Liver (tissue), 9 donors: Measurements from ENCODE around the gene FAM13B. TPM values are rescaled to one million over a fixed set of nuclear protein-coding genes. Genes with fewer than 3 reads are reported as not detected.

ENCODE experiments used
- DNase-seq: peaks from one replicate; pipeline ENCODE4 v3.0.0-alpha.2; 2017; ENCODE audit warnings: low spot score
- H3K27ac ChIP-seq, 2 donors: one replicate each; pipeline ENCODE4 v1.7.0; 2013; ENCODE audit warnings: inconsistent platforms in 2 of 2, low read length in 2 of 2, control low read depth in 1 of 2, low read depth in 1 of 2, mild to moderate bottlenecking in 1 of 2
- H3K27me3 ChIP-seq, 4 donors: one replicate each; pipeline versions ENCODE4 v1.6.1 to v1.7.0; 2013; ENCODE audit warnings: low read length in 3 of 4, inconsistent platforms in 1 of 4, mild to moderate bottlenecking in 1 of 4, moderate library complexity in 1 of 4; ENCODE audit not compliant: control insufficient read depth in 4 of 4, insufficient read depth in 4 of 4
- H3K36me3 ChIP-seq, 4 donors: one replicate each; pipeline versions ENCODE4 v1.6.1 to v1.7.0; 2013; ENCODE audit warnings: low read length in 3 of 4, mild to moderate bottlenecking in 3 of 4, low read depth in 1 of 4, moderate library complexity in 1 of 4; ENCODE audit not compliant: control insufficient read depth in 4 of 4, insufficient read depth in 3 of 4
- H3K4me1 ChIP-seq, 4 donors: one replicate each; pipeline versions ENCODE4 v1.6.1 to v1.7.0; 2013; ENCODE audit warnings: low read length in 3 of 4, mild to moderate bottlenecking in 3 of 4, moderate library complexity in 1 of 4; ENCODE audit not compliant: control insufficient read depth in 4 of 4, insufficient read depth in 4 of 4
- H3K4me3 ChIP-seq, 3 donors: one replicate each; pipeline versions ENCODE4 v1.6.1 to v1.7.0; 2013; ENCODE audit warnings: low read length in 3 of 3, control low read depth in 1 of 3, low read depth in 1 of 3, mild to moderate bottlenecking in 1 of 3
- H3K9ac ChIP-seq, 2 donors: one replicate each; pipeline ENCODE4 v1.7.0; 2013; ENCODE audit warnings: low read length in 2 of 2, mild to moderate bottlenecking in 2 of 2, moderate library complexity in 2 of 2, control low read depth in 1 of 2, low read depth in 1 of 2
- H3K9me3 ChIP-seq, 4 donors: one replicate each; pipeline versions ENCODE4 v1.6.1 to v1.7.0; 2013; ENCODE audit warnings: low read length in 3 of 4; ENCODE audit not compliant: control insufficient read depth in 4 of 4
- ATF3 ChIP-seq: IDR thresholded peaks from 2 replicates; pipeline ENCODE4 v1.6.1; 2016; ENCODE audit warnings: antibody characterized with exemption
- CTCF ChIP-seq: fragments of 150-350 bp; IDR thresholded peaks from 2 replicates; pipeline ENCODE4 v1.5.1; 2017; ENCODE audit warnings: improper control_type of control experiment, low read depth, low read length; ENCODE audit not compliant: missing input control
- FOXA1 ChIP-seq: IDR thresholded peaks from 2 replicates; pipeline ENCODE4 v1.6.1; 2016; ENCODE audit warnings: antibody characterized with exemption
- FOXA2 ChIP-seq: IDR thresholded peaks from 2 replicates; pipeline ENCODE4 v1.6.1; 2016; ENCODE audit warnings: antibody characterized with exemption
- GABPA ChIP-seq, 2 donors: IDR thresholded peaks in 1 of 2; conservative IDR thresholded peaks in 1 of 2; 2 replicates each; pipeline ENCODE4 v1.6.1; 2016; ENCODE audit warnings: antibody characterized with exemption in 2 of 2, mild to moderate bottlenecking in 1 of 2, moderate library complexity in 1 of 2
- HNF4A ChIP-seq, 2 donors: conservative IDR thresholded peaks; 2 replicates each; pipeline ENCODE4 v1.6.1; 2016; ENCODE audit warnings: antibody characterized with exemption in 2 of 2, mild to moderate bottlenecking in 2 of 2
- HNF4G ChIP-seq: IDR thresholded peaks from 2 replicates; pipeline ENCODE4 v1.6.1; 2016; ENCODE audit warnings: antibody characterized with exemption
- JUND ChIP-seq, 2 donors: IDR thresholded peaks; 2 replicates each; pipeline ENCODE4 v1.6.1; 2016; ENCODE audit warnings: antibody characterized with exemption in 2 of 2
- MAX ChIP-seq: IDR thresholded peaks from 2 replicates; pipeline ENCODE4 v1.6.1; 2016; ENCODE audit warnings: antibody characterized with exemption
- NR2F2 ChIP-seq: IDR thresholded peaks from 2 replicates; pipeline ENCODE4 v1.6.1; 2016; ENCODE audit warnings: antibody characterized with exemption
- RAD21 ChIP-seq, 2 donors: IDR thresholded peaks; 2 replicates each; pipeline ENCODE4 v1.6.1; 2016; ENCODE audit warnings: antibody characterized with exemption in 2 of 2, mild to moderate bottlenecking in 2 of 2
- REST ChIP-seq: IDR thresholded peaks from 2 replicates; pipeline ENCODE4 v1.6.1; 2016; ENCODE audit warnings: antibody characterized with exemption, mild to moderate bottlenecking
- RXRA ChIP-seq, 2 donors: IDR thresholded peaks; 2 replicates each; pipeline ENCODE4 v1.6.1; 2017 to 2018; ENCODE audit warnings: antibody characterized with exemption in 2 of 2, mild to moderate bottlenecking in 1 of 2
- SP1 ChIP-seq: IDR thresholded peaks from 2 replicates; pipeline ENCODE4 v1.6.1; 2018; ENCODE audit warnings: antibody characterized with exemption, mild to moderate bottlenecking
- TAF1 ChIP-seq: conservative IDR thresholded peaks from 2 replicates; pipeline ENCODE4 v1.6.1; 2016; ENCODE audit warnings: antibody characterized with exemption, mild to moderate bottlenecking
- YY1 ChIP-seq: IDR thresholded peaks from 2 replicates; pipeline ENCODE4 v1.6.1; 2016; ENCODE audit warnings: antibody characterized with exemption, mild to moderate bottlenecking
- ZBTB33 ChIP-seq: IDR thresholded peaks from 2 replicates; pipeline ENCODE4 v1.6.1; 2016; ENCODE audit warnings: antibody characterized with exemption
- WGBS: extraction: QIAGEN DNeasy Blood & Tissue Kit; methylation state at CpG from one replicate; pipeline ENCODE4 v1.1.7; 2013; 5-methylcytosine and 5-hydroxymethylcytosine counted together
- polyA plus RNA-seq, 2 donors: library from polyadenylated mRNA; stranded (reverse) in 1 of 2; unstranded in 1 of 2; fragments of 200-250 nt in 1 of 2; fragments of >200 nt in 1 of 2; fragmentation: Nextera tagmentation in 1 of 2; extraction: Ambion mirVana in 1 of 2; gene quantifications; one replicate each; pipeline versions ENCODE4 v1.2.1 to v1.2.3, GENCODE V29; 2013 to 2015
- total RNA-seq, 2 donors: library from RNA; depleted of rRNA; stranded (reverse); fragments of >200 nt; gene quantifications; one replicate each; pipeline ENCODE4 v1.2.3, GENCODE V29; 2014
- donor health status: healthy.
- donor health status: healthy.
- donor health status: healthy.
- donor health status: healthy.
- donor health status: healthy.

Gene FAM13B
- total and polyA plus RNA-seq, 4 donors: 4.3 to 19.0 (median 10.8) TPM

GRCh38 chr5:137960819-137961218, 72.1 kb downstream of the FAM13B start:
- Histone ChIP-seq H3K4me3 (no peak overlapping the region), H3K36me3 (peaks cover 0 to 14% (median 10%) of the 10 kb centered on the region in 4 donors), H3K9ac (no peak overlapping the region), H3K27me3 (no peaks in the 10 kb centered on the region), H3K27ac (no peak overlapping the region), H3K4me1 (no peaks in the 10 kb centered on the region), H3K9me3 (no peaks in the 10 kb centered on the region)
- 97% methylated on average over 3 of the region's 3 CpGs for WGBS
- DNase-seq: no peak
- TF ChIP-seq ZBTB33 (no peak), FOXA2 (no peak), NR2F2 (no peak), SP1 (no peak), REST (no peak), RXRA (IDR thresholded peaks at IDR 0.05) (no peak), RAD21 (IDR thresholded peaks at IDR 0.05) (no peak), JUND (IDR thresholded peaks at IDR 0.05) (no peak), TAF1 (no peak), ATF3 (no peak), CTCF (no peak), FOXA1 (no peak), HNF4G (no peak), YY1 (no peak), HNF4A (conservative IDR thresholded peaks at IDR 0.05) (no peak), MAX (no peak), GABPA (IDR thresholded peaks at IDR 0.05 in 1 of 2, conservative IDR thresholded peaks at IDR 0.05 in 1 of 2) (no peak)

- H3K4me1 ChIP-seq: no peaks in the 10 kb centered on the region
- 96% methylated on average over 2 of the region's 2 CpGs for WGBS
- no peaks in the 10 kb centered on the region for H3K27me3 ChIP-seq
- DNase-seq: no peak
- H3K9me3 ChIP-seq: no peaks in the 10 kb centered on the region
- no peak overlapping the region for H3K4me3 ChIP-seq
- no peak overlapping the region for H3K9ac ChIP-seq
- no peak overlapping the region for H3K27ac ChIP-seq
- peaks cover 0 to 14% (median 10%) of the 10 kb centered on the region in 4 donors for H3K36me3 ChIP-seq
- TF ChIP-seq MAX (no peak), REST (no peak), RXRA (IDR thresholded peaks at IDR 0.05) (no peak), FOXA1 (no peak), RAD21 (IDR thresholded peaks at IDR 0.05) (no peak), GABPA (IDR thresholded peaks at IDR 0.05 in 1 of 2, conservative IDR thresholded peaks at IDR 0.05 in 1 of 2) (no peak), FOXA2 (no peak), CTCF (no peak), YY1 (no peak)
These were observed 72.7 kb downstream of the FAM13B start for GRCh38 chr5:137960141-137960540.
